ENCODE measurements around the gene MTRR. TPM values are rescaled to one million over a fixed set of nuclear protein-coding genes. Genes with fewer than 3 reads are reported as not detected.
"Not testable (repeated sequence)": the region's sequence is repeated elsewhere in the genome, so short reads cannot be mapped to it uniquely, and the experiment has no call there.

Gene MTRR
- total and polyA plus RNA-seq, 9 donors: 21.8 to 65.9 (median 42.5) TPM

GRCh38 chr5:7904170-7904569 lies 35.2 kb downstream of the MTRR start:
- no peaks in the 10 kb centered on the region for H3K4me1 ChIP-seq (ENCODE audit: insufficient read depth)
- TF ChIP-seq EP300 (IDR thresholded peaks at IDR 0.05) (no peak), CTCF (IDR thresholded peaks at IDR 0.05) (no peak), POLR2A (IDR thresholded peaks at IDR 0.05) (no peak)
- H3K36me3 ChIP-seq: no peaks in the 10 kb centered on the region
- 73 to 88% (median 83%) methylated on average over 2 of the region's 2 CpGs for WGBS, 3 donors
- intact Hi-C loops (cut with DNase I): no loop called here
- no peak overlapping the region for H3K27ac ChIP-seq
- no peaks in the 10 kb centered on the region for H3K9me3 ChIP-seq
- no peak overlapping the region for H3K4me3 ChIP-seq
- DNase-seq: no peak
- no peaks in the 10 kb centered on the region for H3K27me3 ChIP-seq

GRCh38 chr5:7907612-7908011 lies 38.7 kb downstream of the MTRR start:
- H3K9me3 ChIP-seq: no peaks in the 10 kb centered on the region
- no peaks in the 10 kb centered on the region for H3K4me1 ChIP-seq (ENCODE audit: insufficient read depth)
- WGBS, 3 donors: 95 to 100% (median 96%) methylated on average over 1 of the region's 1 CpG
- DNase-seq: no peak
- no peaks in the 10 kb centered on the region for H3K27me3 ChIP-seq
- TF ChIP-seq POLR2A (IDR thresholded peaks at IDR 0.05): no peak
- no peak for TF ChIP-seq EP300 (IDR thresholded peaks at IDR 0.05)
- no peak for TF ChIP-seq CTCF (IDR thresholded peaks at IDR 0.05)
- no peak overlapping the region for H3K4me3 ChIP-seq
- no peaks in the 10 kb centered on the region for H3K36me3 ChIP-seq
- intact Hi-C loops (cut with DNase I): no loop called here
- H3K27ac ChIP-seq: no peak overlapping the region

GRCh38 chr5:7908317-7908716 lies 39.4 kb downstream of the MTRR start:
- Histone ChIP-seq H3K4me1 (ENCODE audit: insufficient read depth) (no peaks in the 10 kb centered on the region), H3K9me3 (no peaks in the 10 kb centered on the region), H3K36me3 (no peaks in the 10 kb centered on the region), H3K4me3 (no peak overlapping the region), H3K27ac (no peak overlapping the region), H3K27me3 (no peaks in the 10 kb centered on the region)
- 97 to 100% (median 100%) methylated on average over 1 of the region's 1 CpG for WGBS, 3 donors
- no peak for DNase-seq
- TF ChIP-seq EP300 (IDR thresholded peaks at IDR 0.05): no peak
- no peak for TF ChIP-seq POLR2A (IDR thresholded peaks at IDR 0.05)
- TF ChIP-seq CTCF (IDR thresholded peaks at IDR 0.05): no peak
- intact Hi-C loops (cut with DNase I): no loop called here

GRCh38 chr5:7910738-7911428 lies 41.9 kb downstream of the MTRR start:
- WGBS, 3 donors: 91 to 95% (median 91%) methylated on average over 2 of the region's 2 CpGs
- no peak for DNase-seq
- intact Hi-C loops (cut with DNase I): no loop called here
- Histone ChIP-seq H3K27me3 (no peaks in the 10 kb centered on the region), H3K36me3 (no peaks in the 10 kb centered on the region), H3K9me3 (no peaks in the 10 kb centered on the region), H3K4me3 (no peak overlapping the region), H3K27ac (no peak overlapping the region), H3K4me1 (ENCODE audit: insufficient read depth) (no peaks in the 10 kb centered on the region)
- TF ChIP-seq EP300 (IDR thresholded peaks at IDR 0.05) (no peak), CTCF (IDR thresholded peaks at IDR 0.05) (no peak), POLR2A (IDR thresholded peaks at IDR 0.05) (no peak)

GRCh38 chr5:7911429-7911771 lies 42.5 kb downstream of the MTRR start:
- H3K4me1 ChIP-seq (ENCODE audit: insufficient read depth); DNase-seq; H3K4me3 ChIP-seq; H3K27me3 ChIP-seq; H3K27ac ChIP-seq; H3K36me3 ChIP-seq; H3K9me3 ChIP-seq; intact Hi-C loops (cut with DNase I): not testable (repeated sequence)
- 59 to 79% (median 75%) methylated on average over 3 of the region's 3 CpGs for WGBS, 3 donors

All from ovary (tissue), 9 donors.